ENCODE measurements around the gene TENM4.

DNA sequence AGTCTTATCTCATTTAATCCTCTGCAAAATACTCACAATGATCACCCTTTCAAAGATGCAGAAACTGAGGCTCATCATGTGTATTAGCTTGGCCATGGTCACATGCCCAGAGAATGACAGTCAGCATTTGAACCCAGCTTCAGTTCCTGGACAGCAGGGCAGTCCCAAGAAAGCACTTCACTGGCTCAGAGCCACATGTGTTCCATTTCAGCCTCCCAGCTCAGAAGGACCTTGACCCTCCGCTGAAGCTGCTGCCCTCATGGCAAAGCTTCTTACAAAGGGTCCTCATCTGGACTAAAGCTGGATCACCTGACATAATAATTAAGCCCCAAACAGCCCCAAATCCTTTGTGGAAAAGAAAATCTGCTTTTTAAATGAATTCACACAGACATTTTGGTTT, 37.0 kb downstream of the TENM4 start:
- TF ChIP-seq PATZ1 (CRISPR knock-in tag; IDR thresholded peaks at IDR 0.05; ENCODE audit: borderline replicate concordance) (no peak), ZNF565 (CRISPR knock-in tag; conservative IDR thresholded peaks at IDR 0.05; ENCODE audit: low read depth) (no peak), ARNTL (CRISPR knock-in tag; IDR thresholded peaks at IDR 0.05; ENCODE audit: borderline replicate concordance, low read depth) (no peak), PPARA (CRISPR knock-in tag; IDR thresholded peaks at IDR 0.05; ENCODE audit: borderline replicate concordance) (no peak), OSR1 (CRISPR knock-in tag; IDR thresholded peaks at IDR 0.05) (no peak), ZFP30 (CRISPR knock-in tag; IDR thresholded peaks at IDR 0.05) (no peak), ESRRG (CRISPR knock-in tag; IDR thresholded peaks at IDR 0.05) (no peak), ZNF8 (CRISPR knock-in tag; IDR thresholded peaks at IDR 0.05) (no peak)
